ENCODE results near the gene KLHL1.

Gene KLHL1

GRCh38 chr13:69660155-69660554 lies 448.1 kb downstream of the KLHL1 start:
- Histone ChIP-seq H3K36me3 (ENCODE audit: control insufficient read depth, insufficient read depth, low read length) (no peaks in the 10 kb centered on the region), H3K4me3 (ENCODE audit: insufficient read depth, low read depth, low read length, poor library complexity, severe bottlenecking) (no peak overlapping the region), H3K4me1 (ENCODE audit: control insufficient read depth, insufficient read depth, low read length, poor library complexity, severe bottlenecking) (no peaks in the 10 kb centered on the region), H3K27me3 (replicated peaks; ENCODE audit: control insufficient read depth, insufficient read depth, low read length, poor library complexity, severe bottlenecking) (no peaks in the 10 kb centered on the region), H3K27ac (ENCODE audit: insufficient read depth, low read length, poor library complexity, severe bottlenecking) (no peak overlapping the region), H3K9me3 (ENCODE audit: control insufficient read depth, low read length) (peaks cover 4% of the 10 kb centered on the region)
- DNase-seq = no peak

GRCh38 chr13:69657676-69658075 lies 450.6 kb downstream of the KLHL1 start:
- Histone ChIP-seq H3K4me3 (ENCODE audit: insufficient read depth, low read depth, low read length, poor library complexity, severe bottlenecking) (no peak overlapping the region), H3K27ac (ENCODE audit: insufficient read depth, low read length, poor library complexity, severe bottlenecking) (no peak overlapping the region), H3K9me3 (ENCODE audit: control insufficient read depth, low read length) (peaks cover 4% of the 10 kb centered on the region), H3K4me1 (ENCODE audit: control insufficient read depth, insufficient read depth, low read length, poor library complexity, severe bottlenecking) (no peaks in the 10 kb centered on the region), H3K36me3 (ENCODE audit: control insufficient read depth, insufficient read depth, low read length) (no peaks in the 10 kb centered on the region), H3K27me3 (replicated peaks; ENCODE audit: control insufficient read depth, insufficient read depth, low read length, poor library complexity, severe bottlenecking) (no peaks in the 10 kb centered on the region)
- no peak for DNase-seq

DNA sequence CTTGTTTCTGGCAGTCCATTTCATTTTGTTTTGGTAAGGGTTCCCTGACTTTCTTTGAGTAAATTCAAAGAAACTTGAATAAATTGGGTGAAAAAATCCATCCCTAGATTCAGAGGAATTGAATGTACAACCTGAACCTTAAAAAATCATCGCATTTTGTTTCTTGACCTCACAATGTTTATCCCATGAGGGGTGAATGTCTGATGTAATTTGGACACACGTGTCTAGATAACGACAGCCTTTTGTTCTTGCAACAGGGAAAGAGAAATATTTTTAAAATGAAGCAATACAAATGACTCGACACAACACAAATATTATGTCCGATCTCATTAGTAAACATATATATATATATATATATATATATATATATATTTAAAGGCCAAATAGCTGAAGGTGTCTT lies 453.9 kb downstream of the KLHL1 start:
- H3K36me3 ChIP-seq (ENCODE audit: control insufficient read depth, insufficient read depth, low read length) = no peaks in the 10 kb centered on the region
- no peak overlapping the region for H3K4me3 ChIP-seq (ENCODE audit: insufficient read depth, low read depth, low read length, poor library complexity, severe bottlenecking)
- no peak for DNase-seq
- H3K27ac ChIP-seq (ENCODE audit: insufficient read depth, low read length, poor library complexity, severe bottlenecking) = no peak overlapping the region
- no peaks in the 10 kb centered on the region for H3K9me3 ChIP-seq (ENCODE audit: control insufficient read depth, low read length)
- no peaks in the 10 kb centered on the region for H3K27me3 ChIP-seq (replicated peaks; ENCODE audit: control insufficient read depth, insufficient read depth, low read length, poor library complexity, severe bottlenecking)
- no peaks in the 10 kb centered on the region for H3K4me1 ChIP-seq (ENCODE audit: control insufficient read depth, insufficient read depth, low read length, poor library complexity, severe bottlenecking)

Data from effector memory CD4-positive, alpha-beta T cell (primary cell).